HEK293 (cell line): Measurements from ENCODE around the gene HS3ST5.

Source experiments
- CTCF ChIA-PET: fragments of 350-600 bp; formaldehyde crosslinking; extraction: SDS; loops from one replicate; lab custom pipeline; 2021; ENCODE audit warnings: antibody characterized with exemption; lab: Yijun Ruan, JAX
- POLR2A ChIA-PET: fragments of 300-600 bp; formaldehyde crosslinking; extraction: SDS; loops from one replicate; lab custom pipeline; 2020; ENCODE audit warnings: antibody characterized with exemption, inconsistent platforms; lab: Yijun Ruan, JAX
- H3K27ac ChIP-seq: fragments of 200-500 bp; sonication (Bioruptor generic); 2 replicates; pipeline ENCODE4 v1.5.1; 2014; ENCODE audit warnings: low read depth, low read length, control low read depth, inconsistent platforms; ENCODE audit errors: extremely low read depth
- H3K36me3 ChIP-seq, 2 experiments: fragments of 200-500 bp in 1 of 2; sonication (Bioruptor generic) in 1 of 2; 1 replicate in 1 of 2; 2 replicates in 1 of 2; pipeline ENCODE4 v1.5.1; 2014 to 2017; ENCODE audit warnings: inconsistent platforms in 2 of 2, low read length in 2 of 2; ENCODE audit not compliant: control insufficient read depth in 2 of 2, insufficient read depth in 1 of 2
- H3K4me1 ChIP-seq: fragments of 200-500 bp; sonication (Bioruptor generic); 2 replicates; pipeline ENCODE4 v1.5.1; 2014; ENCODE audit warnings: mild to moderate bottlenecking, low read length, inconsistent platforms; ENCODE audit not compliant: control insufficient read depth, insufficient read depth
- H3K4me3 ChIP-seq: 2 replicates; pipeline ENCODE4 v1.5.1; 2011; ENCODE audit warnings: low read depth, mild to moderate bottlenecking, control low read depth, low read length, moderate library complexity
- H3K9me3 ChIP-seq: fragments of 200-500 bp; sonication (Bioruptor generic); 2 replicates; pipeline ENCODE4 v1.5.1; 2014; ENCODE audit warnings: low read depth, low read length, inconsistent platforms; ENCODE audit not compliant: control insufficient read depth, insufficient read depth
- ATF2 ChIP-seq: fragments of 450-650 bp; formaldehyde crosslinking; IDR thresholded peaks from 2 replicates; pipeline ENCODE4 v1.5.1; 2016; ENCODE audit warnings: missing biosample characterization, missing genetic modification characterization, low read depth
- KLF10 ChIP-seq: fragments of 450-650 bp; IDR thresholded peaks from 2 replicates; pipeline ENCODE4 v1.5.1; 2018; ENCODE audit warnings: missing biosample characterization, mild to moderate bottlenecking, missing genetic modification characterization
- KLF8 ChIP-seq: fragments of 450-650 bp; formaldehyde crosslinking; IDR thresholded peaks from 2 replicates; pipeline ENCODE4 v1.5.1; 2016; ENCODE audit warnings: missing biosample characterization, missing genetic modification characterization
- MZF1 ChIP-seq: fragments of 450-650 bp; formaldehyde crosslinking; IDR thresholded peaks from 2 replicates; pipeline ENCODE4 v1.5.1; 2017; ENCODE audit warnings: missing biosample characterization, missing genetic modification characterization, borderline replicate concordance
- RBAK ChIP-seq: fragments of 450-650 bp; formaldehyde crosslinking; IDR thresholded peaks from 2 replicates; pipeline ENCODE4 v1.5.1; 2016; ENCODE audit warnings: missing biosample characterization, missing genetic modification characterization
- REPIN1 ChIP-seq: fragments of 450-650 bp; formaldehyde crosslinking; IDR thresholded peaks from 2 replicates; pipeline ENCODE4 v1.5.1; 2017; ENCODE audit warnings: missing biosample characterization, missing genetic modification characterization, low read depth
- SETDB1 ChIP-seq: IDR thresholded peaks from one replicate; pipeline ENCODE4 v1.6.1; 2017; ENCODE audit warnings: mild to moderate bottlenecking, low read length, moderate library complexity, mixed read lengths; ENCODE audit not compliant: insufficient read length
- ZBTB21 ChIP-seq: fragments of 450-650 bp; formaldehyde crosslinking; IDR thresholded peaks from 2 replicates; pipeline ENCODE4 v1.5.1; 2017; ENCODE audit warnings: missing biosample characterization, missing genetic modification characterization
- ZBTB48 ChIP-seq: fragments of 450-650 bp; formaldehyde crosslinking; IDR thresholded peaks from 2 replicates; pipeline ENCODE4 v1.5.1; 2016; ENCODE audit warnings: missing biosample characterization, missing genetic modification characterization
- ZFHX2 ChIP-seq: fragments of 450-650 bp; formaldehyde crosslinking; conservative IDR thresholded peaks from 2 replicates; pipeline ENCODE4 v1.5.1; 2016; ENCODE audit warnings: missing biosample characterization, missing genetic modification characterization
- ZFP41 ChIP-seq: fragments of 450-650 bp; formaldehyde crosslinking; IDR thresholded peaks from 2 replicates; pipeline ENCODE4 v1.5.1; 2016; ENCODE audit warnings: missing biosample characterization, missing genetic modification characterization, borderline replicate concordance
- ZNF10 ChIP-seq: fragments of 450-650 bp; formaldehyde crosslinking; IDR thresholded peaks from 2 replicates; pipeline ENCODE4 v1.5.1; 2017; ENCODE audit warnings: missing biosample characterization, missing genetic modification characterization
- ZNF324 ChIP-seq: fragments of 450-650 bp; formaldehyde crosslinking; IDR thresholded peaks from 2 replicates; pipeline ENCODE4 v1.5.1; 2016; ENCODE audit warnings: missing biosample characterization, missing genetic modification characterization
- ZNF426 ChIP-seq: fragments of 450-650 bp; formaldehyde crosslinking; IDR thresholded peaks from 2 replicates; pipeline ENCODE4 v1.5.1; 2017; ENCODE audit warnings: missing biosample characterization, missing genetic modification characterization, mild to moderate bottlenecking, inconsistent platforms, moderate library complexity
- ZNF473 ChIP-seq: fragments of 450-650 bp; formaldehyde crosslinking; IDR thresholded peaks from 2 replicates; pipeline ENCODE4 v1.5.1; 2017; ENCODE audit warnings: missing biosample characterization, missing genetic modification characterization
- ZNF548 ChIP-seq: fragments of 450-650 bp; formaldehyde crosslinking; IDR thresholded peaks from 2 replicates; pipeline ENCODE4 v1.5.1; 2016; ENCODE audit warnings: missing biosample characterization, missing genetic modification characterization
- ZNF560 ChIP-seq: fragments of 450-650 bp; formaldehyde crosslinking; IDR thresholded peaks from 2 replicates; pipeline ENCODE4 v1.5.1; 2017; ENCODE audit warnings: missing biosample characterization, missing genetic modification characterization, borderline replicate concordance
- ZNF561 ChIP-seq: fragments of 450-650 bp; IDR thresholded peaks from 2 replicates; pipeline ENCODE4 v1.5.1; 2018; ENCODE audit warnings: missing biosample characterization, missing genetic modification characterization, borderline replicate concordance
- ZNF596 ChIP-seq: fragments of 450-650 bp; IDR thresholded peaks from 2 replicates; pipeline ENCODE4 v1.5.0; 2018; ENCODE audit warnings: missing biosample characterization, mild to moderate bottlenecking, missing genetic modification characterization, moderate library complexity
- ZNF623 ChIP-seq: fragments of 450-650 bp; formaldehyde crosslinking; IDR thresholded peaks from 2 replicates; pipeline ENCODE4 v1.5.1; 2016; ENCODE audit warnings: missing biosample characterization, missing genetic modification characterization
- ZNF629 ChIP-seq: fragments of 450-650 bp; formaldehyde crosslinking; IDR thresholded peaks from 2 replicates; pipeline ENCODE4 v1.5.1; 2017; ENCODE audit warnings: missing biosample characterization, missing genetic modification characterization
- ZNF645 ChIP-seq: fragments of 450-650 bp; formaldehyde crosslinking; IDR thresholded peaks from 2 replicates; pipeline ENCODE4; 2016; ENCODE audit warnings: missing biosample characterization, missing genetic modification characterization
- ZNF670 ChIP-seq: fragments of 450-650 bp; formaldehyde crosslinking; IDR thresholded peaks from 2 replicates; pipeline ENCODE4 v1.5.1; 2016; ENCODE audit warnings: missing biosample characterization, missing genetic modification characterization, low read depth
- ZNF768 ChIP-seq: fragments of 450-650 bp; formaldehyde crosslinking; IDR thresholded peaks from 2 replicates; pipeline ENCODE4 v1.5.1; 2018; ENCODE audit warnings: missing biosample characterization, mild to moderate bottlenecking, missing genetic modification characterization
- ZNF791 ChIP-seq: fragments of 450-650 bp; formaldehyde crosslinking; IDR thresholded peaks from 2 replicates; pipeline ENCODE4 v1.5.1; 2016; ENCODE audit warnings: missing biosample characterization, missing genetic modification characterization
- ZSCAN23 ChIP-seq: fragments of 450-650 bp; formaldehyde crosslinking; IDR thresholded peaks from 2 replicates; pipeline ENCODE4 v1.5.1; 2016; ENCODE audit warnings: missing biosample characterization, missing genetic modification characterization

HS3ST5 gene

GRCh38 chr6:114366899-114367298, 24.1 kb upstream of the HS3ST5 start:
- CTCF ChIA-PET, result no interaction called here
- POLR2A ChIA-PET, result no interaction called here

GRCh38 chr6:114364301-114364700, 21.5 kb upstream of the HS3ST5 start:
- no peak overlapping the region for H3K4me3 ChIP-seq
- no peaks in the 10 kb centered on the region for H3K9me3 ChIP-seq
- H3K27ac ChIP-seq, result no peak overlapping the region
- no peak for TF ChIP-seq ZNF548 (tag by site-specific recombination)
- TF ChIP-seq MZF1 (tag by site-specific recombination), result no peak
- TF ChIP-seq ZNF10 (tag by site-specific recombination), result no peak
- no peak for TF ChIP-seq RBAK
- TF ChIP-seq, all 188 proteins: peak for 0
- Histone ChIP-seq H3K36me3 (no peaks in the 10 kb centered on the region), H3K4me1 (no peaks in the 10 kb centered on the region)
- CTCF ChIA-PET, result interaction anchor here (0.5 to 1.3 kb wide), 3 partner anchors 256 to 369 kb away, joined by 3 to 5 read pairs (median 4); no protein-coding TSS in a partner anchor
- POLR2A ChIA-PET, result no interaction called here

More at GRCh38 chr6:114366899-114367298, 24.1 kb upstream of the HS3ST5 start:
- no peaks in the 10 kb centered on the region for H3K9me3 ChIP-seq
- H3K4me3 ChIP-seq, result no peak overlapping the region
- TF ChIP-seq REPIN1 (no peak), ATF2 (tag by site-specific recombination) (peak; percentile 65; the same call in 1 of the 2 replicates), ZBTB21 (tag by site-specific recombination) (no peak), ZNF629 (tag by site-specific recombination) (no peak)
- TF ChIP-seq, all 188 proteins: peak for 1
- Histone ChIP-seq H3K4me1 (no peaks in the 10 kb centered on the region), H3K27ac (no peak overlapping the region), H3K36me3 (no peaks in the 10 kb centered on the region)

GRCh38 chr6:114362957-114363356, 20.1 kb upstream of the HS3ST5 start:
- H3K4me3 ChIP-seq, result no peak overlapping the region
- CTCF ChIA-PET, result interaction anchor here (0.9 to 2.3 kb wide), 3 partner anchors 19 to 368 kb away, joined by 3 to 9 read pairs (median 4); partner anchors contain the start of gene HS3ST5
- H3K36me3 ChIP-seq, result no peaks in the 10 kb centered on the region
- POLR2A ChIA-PET, result no interaction called here
- TF ChIP-seq ZNF623 (tag by site-specific recombination), result no peak
- TF ChIP-seq ZFP41, result no peak
- no peak for TF ChIP-seq ZNF324
- TF ChIP-seq SETDB1, result no peak
- no peak for TF ChIP-seq ZNF645
- TF ChIP-seq KLF10, result no peak
- no peak for TF ChIP-seq ZNF473 (tag by site-specific recombination)
- no peak for TF ChIP-seq ZNF791
- no peak for TF ChIP-seq ZNF561 (tag by site-specific recombination)
- no peak for TF ChIP-seq ZNF596
- no peak for TF ChIP-seq ZBTB48 (tag by site-specific recombination)
- no peak for TF ChIP-seq ZFHX2 (tag by site-specific recombination)
- no peak for TF ChIP-seq ZNF670
- TF ChIP-seq KLF8 (tag by site-specific recombination), result no peak
- no peak for TF ChIP-seq ZSCAN23
- TF ChIP-seq ZNF426, result no peak
- no peak for TF ChIP-seq ZNF768 (tag by site-specific recombination)
- no peak for TF ChIP-seq ZNF560 (tag by site-specific recombination)
- no peak overlapping the region for H3K27ac ChIP-seq
- no peaks in the 10 kb centered on the region for H3K4me1 ChIP-seq
- H3K9me3 ChIP-seq, result no peaks in the 10 kb centered on the region
